Cardiac fibroblast (primary cell): ENCODE data around the gene CACNG5.
A peak's percentile ranks its signal among the peaks of the same experiment; 100 is the strongest.

Experiments used
- DNase-seq, 2 donors: peaks; one replicate each; pipeline versions ENCODE4 v3.0.0 to v3.0.0-alpha.2; 2010; ENCODE audit warnings: low read depth in 2 of 2
- H3K4me3 ChIP-seq, 2 donors: replicated peaks in 1 of 2; 1 replicate in 1 of 2; 2 replicates in 1 of 2; pipeline ENCODE4 v1.5.1; 2011; ENCODE audit warnings: low read depth in 2 of 2, low read length in 2 of 2, mild to moderate bottlenecking in 2 of 2, moderate library complexity in 1 of 2
- CTCF ChIP-seq: IDR thresholded peaks from one replicate; pipeline ENCODE4 v1.5.1; 2011; ENCODE audit warnings: low read depth, mild to moderate bottlenecking, low read length, inconsistent platforms

Gene CACNG5

GRCh38 chr17:66817750-66818149 is 17.2 kb upstream of the CACNG5 start:
- H3K4me3 ChIP-seq, result no peak overlapping the region
- no peak for TF ChIP-seq CTCF
- DNase-seq, result no peak

- DNase-seq, result no peak
- no peak for TF ChIP-seq CTCF
- H3K4me3 ChIP-seq, result no peak overlapping the region
Measured at GRCh38 chr17:66819466-66819865, 15.5 kb upstream of the CACNG5 start.

GRCh38 chr17:66822009-66822408 is 12.9 kb upstream of the CACNG5 start:
- TF ChIP-seq CTCF, result no peak
- DNase-seq, result no peak
- H3K4me3 ChIP-seq, result no peak overlapping the region

- no peak for TF ChIP-seq CTCF
- DNase-seq, result no peak
Measured at GRCh38 chr17:66826856-66827255, 8.1 kb upstream of the CACNG5 start.

GRCh38 chr17:66829386-66829864 is 5.5 kb upstream of the CACNG5 start:
- no peak overlapping the region for H3K4me3 ChIP-seq
- TF ChIP-seq CTCF, result no peak
- peak; percentile 71 to 77 for DNase-seq

More at GRCh38 chr17:66826856-66827255, 8.1 kb upstream of the CACNG5 start:
- H3K4me3 ChIP-seq, result no peak overlapping the region

GRCh38 chr17:66829883-66830282 is 5.0 kb upstream of the CACNG5 start:
- DNase-seq, result no peak
- H3K4me3 ChIP-seq, result no peak overlapping the region
- no peak for TF ChIP-seq CTCF

GRCh38 chr17:66830451-66830850 is 4.5 kb upstream of the CACNG5 start:
- no peak for TF ChIP-seq CTCF
- no peak for DNase-seq
- no peak overlapping the region for H3K4me3 ChIP-seq
